Activated CD4-positive, CD25-positive, alpha-beta regulatory T cell treated with anti-CD3 and anti-CD28 coated beads, Interleukin-2, amount 50 U/mL, for 24 hours (primary cell): ENCODE results near the gene FGD5.
"Not testable (repeated sequence)": the region's sequence is repeated elsewhere in the genome, so short reads cannot be mapped to it uniquely, and the experiment has no call there.

Experiments
- ATAC-seq, 2 donors: fragments of 150-1000 bp; cut with Tn5 transposase; one replicate each; pipeline ENCODE4 v1.10.0; 2021; ENCODE audit warnings: mild to moderate bottlenecking in 1 of 2, moderate library complexity in 1 of 2

Gene FGD5

GRCh38 chr3:14880447-14881106, 61.8 kb downstream of the FGD5 start:
- no peak for ATAC-seq

GRCh38 chr3:14883226-14883625, 64.5 kb downstream of the FGD5 start:
- ATAC-seq = no peak

- no peak for ATAC-seq
Measured at GRCh38 chr3:14884665-14885064, 65.9 kb downstream of the FGD5 start.

GRCh38 chr3:14885307-14885706, 66.5 kb downstream of the FGD5 start:
- no peak for ATAC-seq

GRCh38 chr3:14886101-14886500, 67.3 kb downstream of the FGD5 start:
- ATAC-seq = no peak

GRCh38 chr3:14889205-14889604, 70.4 kb downstream of the FGD5 start:
- ATAC-seq = no peak

- no peak for ATAC-seq
Measured at GRCh38 chr3:14889943-14890342, 71.2 kb downstream of the FGD5 start.

- ATAC-seq = no peak
Measured at GRCh38 chr3:14890476-14890875, 71.7 kb downstream of the FGD5 start.

- no peak for ATAC-seq
Measured at GRCh38 chr3:14891135-14892132, 72.7 kb downstream of the FGD5 start.

GRCh38 chr3:14892226-14892625, 73.5 kb downstream of the FGD5 start:
- ATAC-seq = no peak

- ATAC-seq = no peak
Measured at GRCh38 chr3:14894085-14894484, 75.3 kb downstream of the FGD5 start.

- no peak for ATAC-seq
Measured at GRCh38 chr3:14897266-14897665, 78.5 kb downstream of the FGD5 start.

- ATAC-seq = no peak
Measured at GRCh38 chr3:14898929-14899328, 80.2 kb downstream of the FGD5 start.

GRCh38 chr3:14899993-14900618, 81.3 kb downstream of the FGD5 start:
- no peak for ATAC-seq

- ATAC-seq = no peak
Measured at GRCh38 chr3:14900881-14901873, 82.4 kb downstream of the FGD5 start.

GRCh38 chr3:14902719-14903118, 84.0 kb downstream of the FGD5 start:
- no peak for ATAC-seq

GRCh38 chr3:14903501-14903900, 84.7 kb downstream of the FGD5 start:
- not testable (repeated sequence) for ATAC-seq

GRCh38 chr3:14905055-14905657, 86.4 kb downstream of the FGD5 start:
- ATAC-seq = no peak

GRCh38 chr3:14906355-14906971, 87.7 kb downstream of the FGD5 start:
- no peak for ATAC-seq

- ATAC-seq = no peak
Measured at GRCh38 chr3:14907043-14907966, 88.5 kb downstream of the FGD5 start.
